ENCODE data around the gene RESP18. TPM values are rescaled to one million over a fixed set of nuclear protein-coding genes. Genes with fewer than 3 reads are reported as not detected.

RESP18 gene
- total RNA-seq, 1 donor from 2014 or later: not detected

- Histone ChIP-seq H3K9ac (no peak within 1 kb of the TSS), H3K4me2 (peak within 1 kb of the TSS; percentile 81), H3K4me3 (peak within 1 kb of the TSS; percentile 49), H3K4me1 (peaks cover 3% of the 10 kb centered on the region), H4K20me1 (ENCODE audit: low read depth) (peaks cover 32% of the 10 kb centered on the region), H3K27me3 (peaks cover 73% of the 10 kb centered on the region), H3K27ac (no peak within 1 kb of the TSS), H3K79me2 (ENCODE audit: low read depth) (no peaks in the 10 kb centered on the region), H3K9me3 (ENCODE audit: low read depth) (no peaks in the 10 kb centered on the region), H3F3A (ENCODE audit: low read depth) (peaks cover 5% of the 10 kb centered on the region), H2AFZ (replicated peaks) (no peak within 1 kb of the TSS), H3K36me3 (no peaks in the 10 kb centered on the region)
- DNase-seq (ENCODE audit: low spot score): peak; percentile 87
- no peak within 1 kb of the TSS for H3K27ac Mint-ChIP-seq
- no peaks in the 10 kb centered on the region for H3K36me3 Mint-ChIP-seq
- H3K4me3 Mint-ChIP-seq: peak within 1 kb of the TSS; percentile 77
- peaks cover 45% of the 10 kb centered on the region for H3K27me3 Mint-ChIP-seq (ENCODE audit: insufficient read depth, low read depth)
- TF ChIP-seq EZH2 (IDR thresholded peaks at IDR 0.05) (peak; percentile 31), EZH2phosphoT487 (IDR thresholded peaks at IDR 0.05) (peak; percentile 32), CTCF (IDR thresholded peaks at IDR 0.05) (no peak)
- peaks cover 4% of the 10 kb centered on the region for H3K9me3 Mint-ChIP-seq
- peaks cover 9% of the 10 kb centered on the region for H3K4me1 Mint-ChIP-seq
These were observed 23.3 kb downstream of the RESP18 start, which contains the start of gene PTPRN for GRCh38 chr2:219309278-219309677. TSS of gene PTPRN (minus strand) at chr2:219309401. CDS start at chr2:219309332, 69 bp downstream.

GRCh38 chr2:219308142-219309101 is 24.1 kb downstream of the RESP18 start:
- Histone ChIP-seq H3K27me3 (peaks cover 80% of the 10 kb centered on the region), H3F3A (ENCODE audit: low read depth) (peaks cover 5% of the 10 kb centered on the region), H3K27ac (no peak overlapping the region), H3K4me2 (peak overlapping the region; percentile 81), H2AFZ (replicated peaks) (no peak overlapping the region), H3K9ac (no peak overlapping the region), H3K4me1 (peaks cover 3% of the 10 kb centered on the region), H3K79me2 (ENCODE audit: low read depth) (no peaks in the 10 kb centered on the region), H4K20me1 (ENCODE audit: low read depth) (peaks cover 32% of the 10 kb centered on the region), H3K36me3 (no peaks in the 10 kb centered on the region), H3K4me3 (peak overlapping the region; percentile 49), H3K9me3 (ENCODE audit: low read depth) (no peaks in the 10 kb centered on the region)
- TF ChIP-seq EZH2 (IDR thresholded peaks at IDR 0.05) (no peak), CTCF (IDR thresholded peaks at IDR 0.05) (no peak), EZH2phosphoT487 (IDR thresholded peaks at IDR 0.05) (peak; percentile 22)
- H3K27me3 Mint-ChIP-seq (ENCODE audit: insufficient read depth, low read depth): peaks cover 46% of the 10 kb centered on the region
- H3K27ac Mint-ChIP-seq: no peak overlapping the region
- peak overlapping the region; percentile 76 for H3K4me3 Mint-ChIP-seq
- H3K9me3 Mint-ChIP-seq: peaks cover 2% of the 10 kb centered on the region
- H3K4me1 Mint-ChIP-seq: peaks cover 9% of the 10 kb centered on the region
- no peaks in the 10 kb centered on the region for H3K36me3 Mint-ChIP-seq
- peak; percentile 95 for DNase-seq (ENCODE audit: low spot score)

- H3F3A ChIP-seq (ENCODE audit: low read depth): peaks cover 5% of the 10 kb centered on the region
- no peak overlapping the region for H3K4me2 ChIP-seq
- no peak overlapping the region for H3K27ac ChIP-seq
- Mint-ChIP-seq H3K9me3 (no peaks in the 10 kb centered on the region), H3K4me3 (peak overlapping the region; percentile 56), H3K27me3 (ENCODE audit: insufficient read depth, low read depth) (peaks cover 42% of the 10 kb centered on the region), H3K36me3 (no peaks in the 10 kb centered on the region), H3K4me1 (peaks cover 9% of the 10 kb centered on the region), H3K27ac (no peak overlapping the region)
- no peaks in the 10 kb centered on the region for H3K79me2 ChIP-seq (ENCODE audit: low read depth)
- H3K9ac ChIP-seq: no peak overlapping the region
- no peak for DNase-seq (ENCODE audit: low spot score)
- peaks cover 29% of the 10 kb centered on the region for H4K20me1 ChIP-seq (ENCODE audit: low read depth)
- TF ChIP-seq EZH2phosphoT487 (IDR thresholded peaks at IDR 0.05) (no peak), EZH2 (IDR thresholded peaks at IDR 0.05) (no peak), CTCF (IDR thresholded peaks at IDR 0.05) (no peak)
- no peak overlapping the region for H2AFZ ChIP-seq (replicated peaks)
- H3K4me3 ChIP-seq: no peak overlapping the region
- peaks cover 3% of the 10 kb centered on the region for H3K4me1 ChIP-seq
- H3K36me3 ChIP-seq: no peaks in the 10 kb centered on the region
- peaks cover 85% of the 10 kb centered on the region for H3K27me3 ChIP-seq
- H3K9me3 ChIP-seq (ENCODE audit: low read depth): no peaks in the 10 kb centered on the region
These were observed 26.5 kb downstream of the RESP18 start for GRCh38 chr2:219306047-219306446.

All from neural progenitor cell (in vitro differentiated cells).